CD4-positive, alpha-beta T cell treated with Interleukin-17A for 4 hours (primary cell): ENCODE measurements around the gene LY6G6D.

Source experiments
- DNase-seq: peaks from one replicate; pipeline ENCODE4 v3.0.0-alpha.2; 2020; ENCODE audit warnings: mixed read lengths

Gene LY6G6D

DNA sequence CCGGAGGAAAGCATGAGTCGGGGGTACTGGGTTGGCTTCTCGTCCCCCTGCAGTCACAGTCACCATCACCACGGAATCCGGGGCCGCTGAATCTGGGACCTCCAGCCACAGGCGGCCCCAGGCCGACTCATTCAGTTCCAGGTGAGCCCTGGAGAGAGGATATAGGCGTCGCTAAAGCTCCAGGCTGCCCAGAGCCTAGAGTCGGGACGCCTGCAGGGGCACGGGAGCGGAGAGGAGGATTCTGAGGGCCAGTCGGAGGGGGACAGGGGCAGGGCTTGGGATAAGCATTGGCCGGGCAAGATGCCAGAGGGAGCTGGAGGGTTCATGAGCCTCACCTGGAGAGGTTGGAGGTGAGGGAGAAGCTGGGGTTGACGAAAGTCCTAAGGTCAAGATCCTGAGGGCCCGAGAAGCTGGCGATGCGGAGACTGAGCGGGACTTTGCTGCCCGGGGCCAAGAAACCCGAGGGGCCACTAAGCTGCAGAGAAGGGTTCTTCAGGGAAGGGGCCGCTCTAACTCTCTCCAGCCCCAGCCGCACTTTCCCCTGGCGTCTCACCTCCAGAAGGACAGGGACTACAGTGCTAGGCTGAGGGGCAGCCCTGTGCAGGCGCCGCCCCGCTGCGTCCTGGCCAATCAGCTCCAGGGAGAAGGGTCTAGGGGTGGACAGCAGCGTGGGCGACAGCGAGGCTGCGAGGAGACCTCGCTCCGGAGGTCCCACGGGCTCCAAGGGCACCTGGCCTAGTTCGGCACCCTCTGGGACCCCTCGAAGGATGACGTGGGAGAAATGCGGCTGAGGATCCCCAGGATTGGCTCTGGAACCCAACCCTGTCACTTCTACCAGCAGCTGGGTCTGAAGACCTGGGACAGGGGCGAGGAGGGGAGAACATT is 51.0 kb downstream of the LY6G6D start:
- no peak for DNase-seq

DNA sequence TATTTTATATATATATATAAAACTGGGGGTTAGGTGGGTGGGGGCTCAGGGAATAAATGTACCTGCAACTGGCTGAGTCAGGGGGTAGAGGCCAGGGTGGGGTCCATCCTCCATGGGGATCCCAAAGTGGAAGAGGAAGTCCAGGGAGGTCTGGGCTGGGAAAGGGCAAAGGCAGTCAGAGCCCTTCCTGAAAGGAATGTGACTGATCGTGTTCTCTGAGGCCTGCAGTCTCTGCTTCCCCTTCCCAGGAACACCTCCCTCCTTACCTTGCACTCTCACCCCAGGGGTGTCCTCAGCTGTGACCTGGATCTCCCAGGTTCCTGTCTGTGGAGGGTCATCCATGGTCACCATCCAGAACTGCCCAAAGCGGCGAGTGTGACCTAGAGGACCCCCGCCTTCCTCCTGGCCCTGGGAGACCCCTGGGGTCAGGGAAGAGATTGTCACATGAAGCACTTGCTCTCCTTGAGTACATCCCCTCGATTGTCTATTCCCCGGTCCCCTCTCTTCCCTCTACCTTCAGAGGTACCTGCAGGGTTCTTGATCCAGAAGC is 52.0 kb downstream of the LY6G6D start:
- DNase-seq: no peak
